ENCODE data around the gene RAD18.

The RAD18 gene

DNA sequence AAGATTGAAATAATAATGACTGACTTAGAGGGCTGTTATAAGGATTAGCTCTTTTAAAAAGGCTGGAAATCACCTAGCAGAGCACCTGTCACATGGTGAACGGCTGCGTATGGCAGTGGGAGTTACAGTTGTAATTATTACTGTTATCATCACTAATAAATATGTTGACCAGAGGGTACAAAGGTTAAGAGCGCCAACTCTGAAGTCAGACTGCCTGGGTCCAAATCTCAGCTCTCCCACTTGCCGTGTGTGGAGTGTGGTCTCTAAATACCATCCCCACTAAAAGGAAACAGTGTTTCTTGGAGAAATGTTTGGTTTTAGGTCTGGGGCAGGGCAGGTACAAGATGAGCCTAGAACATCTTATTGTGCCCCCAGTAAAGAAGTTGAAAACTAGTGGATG lies 6.0 kb upstream of the RAD18 start:
- no peak overlapping the region for H2AFZ ChIP-seq (ENCODE audit: low read depth, low read length, severe bottlenecking)
- no peaks in the 10 kb centered on the region for H4K20me1 ChIP-seq (ENCODE audit: low read depth, low read length)
- H3K27ac ChIP-seq (ENCODE audit: low read depth, low read length), result no peak overlapping the region
- H3K27me3 ChIP-seq (ENCODE audit: low read length), result no peaks in the 10 kb centered on the region
- H3K9me3 ChIP-seq (ENCODE audit: insufficient read depth, low read length), result no peaks in the 10 kb centered on the region
- H3K36me3 ChIP-seq (ENCODE audit: low read length), result no peaks in the 10 kb centered on the region
- H3K4me2 ChIP-seq (ENCODE audit: low read depth, low read length, poor library complexity, severe bottlenecking), result no peak overlapping the region
- H3K79me2 ChIP-seq (ENCODE audit: insufficient read depth, low read length), result no peaks in the 10 kb centered on the region
- H3K9ac ChIP-seq (ENCODE audit: low read length), result no peak overlapping the region
- H3F3A ChIP-seq (ENCODE audit: insufficient read depth), result no peaks in the 10 kb centered on the region
- H3K9me2 ChIP-seq (replicated peaks; ENCODE audit: insufficient read depth, low read length), result no peaks in the 10 kb centered on the region
- no peak overlapping the region for H3K4me3 ChIP-seq (ENCODE audit: insufficient read depth, low read length, poor library complexity, severe bottlenecking)
- TF ChIP-seq, protein P1, sequence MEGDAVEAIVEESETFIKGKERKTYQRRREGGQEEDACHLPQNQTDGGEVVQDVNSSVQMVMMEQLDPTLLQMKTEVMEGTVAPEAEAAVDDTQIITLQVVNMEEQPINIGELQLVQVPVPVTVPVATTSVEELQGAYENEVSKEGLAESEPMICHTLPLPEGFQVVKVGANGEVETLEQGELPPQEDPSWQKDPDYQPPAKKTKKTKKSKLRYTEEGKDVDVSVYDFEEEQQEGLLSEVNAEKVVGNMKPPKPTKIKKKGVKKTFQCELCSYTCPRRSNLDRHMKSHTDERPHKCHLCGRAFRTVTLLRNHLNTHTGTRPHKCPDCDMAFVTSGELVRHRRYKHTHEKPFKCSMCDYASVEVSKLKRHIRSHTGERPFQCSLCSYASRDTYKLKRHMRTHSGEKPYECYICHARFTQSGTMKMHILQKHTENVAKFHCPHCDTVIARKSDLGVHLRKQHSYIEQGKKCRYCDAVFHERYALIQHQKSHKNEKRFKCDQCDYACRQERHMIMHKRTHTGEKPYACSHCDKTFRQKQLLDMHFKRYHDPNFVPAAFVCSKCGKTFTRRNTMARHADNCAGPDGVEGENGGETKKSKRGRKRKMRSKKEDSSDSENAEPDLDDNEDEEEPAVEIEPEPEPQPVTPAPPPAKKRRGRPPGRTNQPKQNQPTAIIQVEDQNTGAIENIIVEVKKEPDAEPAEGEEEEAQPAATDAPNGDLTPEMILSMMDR (IDR thresholded peaks at IDR 0.05; ENCODE audit: insufficient read depth, low read length, poor library complexity, severe bottlenecking), result no peak
- TF ChIP-seq EZH2phosphoT487 (conservative IDR thresholded peaks at IDR 0.05; ENCODE audit: low read length), result no peak

DNA sequence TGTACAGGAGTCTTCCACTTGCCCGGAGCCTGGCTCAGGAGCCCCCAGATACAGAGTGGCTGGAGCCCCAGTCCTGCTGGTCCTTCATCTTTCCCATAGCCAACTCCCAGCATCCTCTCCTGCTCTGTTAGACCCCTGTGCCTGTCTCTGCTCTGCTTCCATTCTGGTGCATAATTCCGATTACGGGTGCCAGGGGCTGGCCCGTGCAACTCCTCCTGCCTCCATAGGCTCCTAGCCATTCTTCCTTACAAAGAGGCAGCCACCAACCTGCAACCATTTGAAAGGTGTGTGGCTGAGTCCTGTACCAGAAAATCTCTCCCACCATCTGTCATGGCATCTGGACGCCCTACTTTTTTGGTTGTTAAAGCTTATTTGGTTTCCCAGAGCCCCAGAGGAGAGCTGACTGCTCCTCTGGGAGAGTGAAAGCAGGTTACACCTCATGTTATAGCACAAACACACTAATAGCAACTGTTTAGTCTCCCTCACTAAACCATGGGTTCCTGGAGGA lies 5.2 kb upstream of the RAD18 start:
- H3F3A ChIP-seq (ENCODE audit: insufficient read depth), result no peaks in the 10 kb centered on the region
- H3K27ac ChIP-seq (ENCODE audit: low read depth, low read length), result no peak overlapping the region
- no peaks in the 10 kb centered on the region for H3K79me2 ChIP-seq (ENCODE audit: insufficient read depth, low read length)
- H3K4me2 ChIP-seq (ENCODE audit: low read depth, low read length, poor library complexity, severe bottlenecking), result no peak overlapping the region
- H2AFZ ChIP-seq (ENCODE audit: low read depth, low read length, severe bottlenecking), result no peak overlapping the region
- no peaks in the 10 kb centered on the region for H3K27me3 ChIP-seq (ENCODE audit: low read length)
- H3K36me3 ChIP-seq (ENCODE audit: low read length), result no peaks in the 10 kb centered on the region
- TF ChIP-seq EZH2phosphoT487 (conservative IDR thresholded peaks at IDR 0.05; ENCODE audit: low read length), result no peak
- TF ChIP-seq, protein P1 (IDR thresholded peaks at IDR 0.05; ENCODE audit: insufficient read depth, low read length, poor library complexity, severe bottlenecking), result no peak
- no peak overlapping the region for H3K9ac ChIP-seq (ENCODE audit: low read length)
- no peaks in the 10 kb centered on the region for H3K9me3 ChIP-seq (ENCODE audit: insufficient read depth, low read length)
- H4K20me1 ChIP-seq (ENCODE audit: low read depth, low read length), result no peaks in the 10 kb centered on the region
- H3K9me2 ChIP-seq (replicated peaks; ENCODE audit: insufficient read depth, low read length), result no peaks in the 10 kb centered on the region
- H3K4me3 ChIP-seq (ENCODE audit: insufficient read depth, low read length, poor library complexity, severe bottlenecking), result no peak overlapping the region

- Histone ChIP-seq H2AFZ (ENCODE audit: low read depth, low read length, severe bottlenecking) (no peak overlapping the region), H3K9ac (ENCODE audit: low read length) (no peak overlapping the region), H3K27ac (ENCODE audit: low read depth, low read length) (no peak overlapping the region), H3F3A (ENCODE audit: insufficient read depth) (no peaks in the 10 kb centered on the region), H3K36me3 (ENCODE audit: low read length) (no peaks in the 10 kb centered on the region), H3K79me2 (ENCODE audit: insufficient read depth, low read length) (peaks cover 7% of the 10 kb centered on the region), H3K9me3 (ENCODE audit: insufficient read depth, low read length) (no peaks in the 10 kb centered on the region), H4K20me1 (ENCODE audit: low read depth, low read length) (no peaks in the 10 kb centered on the region), H3K9me2 (replicated peaks; ENCODE audit: insufficient read depth, low read length) (no peaks in the 10 kb centered on the region), H3K4me2 (ENCODE audit: low read depth, low read length, poor library complexity, severe bottlenecking) (no peak overlapping the region), H3K4me3 (ENCODE audit: insufficient read depth, low read length, poor library complexity, severe bottlenecking) (no peak overlapping the region), H3K27me3 (ENCODE audit: low read length) (no peaks in the 10 kb centered on the region)
- no peak for TF ChIP-seq EZH2phosphoT487 (conservative IDR thresholded peaks at IDR 0.05; ENCODE audit: low read length)
- TF ChIP-seq, protein P1 (IDR thresholded peaks at IDR 0.05; ENCODE audit: insufficient read depth, low read length, poor library complexity, severe bottlenecking), result no peak
Measured at GRCh38 chr3:8967553-8967952, 4.3 kb upstream of the RAD18 start.

All from SU-DHL-6 (cell line).